Dedifferentiated amniotic fluid mesenchymal stem cell (primary cell): ENCODE data around the gene RPTOR.

Experiments used
- DNase-seq: peaks from one replicate; pipeline ENCODE4 v3.0.0-alpha.2; 2016; ENCODE audit errors: extremely low spot score

Gene RPTOR

GRCh38 chr17:81015136-81015535 lies 470.5 kb downstream of the RPTOR start:
- no peak for DNase-seq
